ENCODE results near the gene OPRL1. TPM values are rescaled to one million over a fixed set of nuclear protein-coding genes. Genes with fewer than 3 reads are reported as not detected.

Gene OPRL1
- total RNA-seq = 1.7 and 3.0 TPM in 2 replicates

- DNase-seq (ENCODE audit: low read depth in 2 of 2) = peak; percentile 26 to 39
These were observed at the start of gene OPRL1 for GRCh38 chr20:64080013-64080812. OPRL1 (plus strand) TSS chr20:64080082; CDS start chr20:64092721, 12,639 bp downstream.

DNA sequence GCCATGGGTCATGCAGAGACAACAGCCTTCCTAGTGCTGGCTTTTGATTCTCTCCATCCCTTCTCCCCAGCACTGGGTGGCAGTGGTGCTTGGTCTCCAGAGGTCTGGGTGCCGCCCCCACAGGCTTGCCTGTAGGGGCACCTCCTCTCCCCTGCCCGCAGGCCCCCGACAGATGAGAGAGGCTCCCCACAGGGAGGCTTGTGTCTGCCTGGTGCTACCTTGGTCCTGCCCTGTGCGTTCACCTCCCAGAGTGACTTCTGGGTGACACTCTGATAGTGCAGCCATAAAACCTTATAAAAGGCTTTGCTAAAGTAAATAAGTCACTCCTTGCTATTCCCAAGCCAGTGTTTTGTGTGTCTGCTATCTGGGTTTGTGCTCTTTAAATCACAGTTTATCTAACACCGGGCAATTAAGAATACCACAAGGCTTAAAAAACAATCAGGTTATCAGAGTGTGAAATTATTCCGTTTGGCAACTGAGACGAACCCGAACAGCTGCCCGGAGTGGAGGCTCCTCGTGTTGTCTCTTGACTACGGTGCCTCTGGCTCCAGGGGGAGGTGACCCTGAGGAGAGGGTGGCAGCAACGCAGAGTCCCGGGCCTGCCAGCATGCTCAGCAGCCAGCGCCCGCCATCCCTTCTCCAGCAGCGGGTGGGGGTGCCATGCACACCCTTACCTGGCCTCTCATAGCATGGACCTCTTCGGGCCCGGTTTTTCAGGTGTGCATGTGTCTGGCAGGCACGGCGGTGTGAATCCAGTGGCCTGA is 49.3 kb upstream of the OPRL1 start:
- no peak for DNase-seq (ENCODE audit: low read depth in 2 of 2)

GRCh38 chr20:64031822-64032314 is 48.0 kb upstream of the OPRL1 start:
- no peak for DNase-seq (ENCODE audit: low read depth in 2 of 2)

DNA sequence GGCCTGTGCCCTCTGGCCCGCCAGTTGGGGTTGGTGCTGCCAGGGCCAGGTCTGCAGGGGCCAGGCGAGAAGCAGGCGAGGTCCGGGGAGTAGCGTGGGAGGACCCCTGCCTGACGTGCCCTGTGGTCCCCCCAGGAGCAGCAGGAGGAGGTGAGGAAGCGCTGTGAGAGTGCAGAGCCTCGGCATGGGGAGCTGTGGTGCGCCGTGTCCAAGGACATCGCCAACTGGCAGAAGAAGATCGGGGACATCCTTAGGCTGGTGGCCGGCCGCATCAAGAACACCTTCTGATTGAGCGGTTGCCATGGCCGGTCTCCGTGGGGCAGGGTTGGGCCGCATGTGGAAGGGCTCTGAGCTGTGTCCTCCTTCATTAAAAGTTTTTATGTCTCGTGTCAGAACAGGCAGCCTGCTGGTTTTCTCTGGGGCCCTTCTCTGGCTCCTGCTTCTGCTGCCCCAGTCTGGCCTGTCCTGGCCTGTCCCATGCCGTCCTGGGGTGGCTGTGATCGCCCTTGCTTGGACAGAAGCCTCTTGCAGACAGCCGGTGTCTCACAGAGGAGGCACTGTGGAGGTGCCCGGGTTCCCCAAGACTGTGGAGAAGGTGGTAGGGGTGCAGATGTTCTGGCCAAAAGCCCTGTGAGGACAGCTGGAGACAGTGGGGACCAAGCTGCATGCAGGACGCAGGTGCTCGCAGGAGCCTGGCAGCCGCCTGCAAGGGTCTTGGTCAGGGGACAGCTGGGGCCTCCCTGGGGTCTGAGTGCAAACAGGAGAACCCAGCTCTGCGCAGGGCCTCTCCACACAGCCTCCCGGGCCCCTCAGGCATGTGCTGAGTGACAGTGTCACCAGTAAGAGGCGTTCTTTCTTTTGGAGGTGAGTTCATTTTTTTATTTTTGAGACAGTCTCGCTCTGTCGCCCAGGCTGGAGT is 46.9 kb upstream of the OPRL1 start:
- no peak for DNase-seq (ENCODE audit: low read depth in 2 of 2)

GRCh38 chr20:64033981-64034493 is 45.8 kb upstream of the OPRL1 start:
- DNase-seq (ENCODE audit: low read depth in 2 of 2) = no peak

- DNase-seq (ENCODE audit: low read depth in 2 of 2) = no peak
These were observed 44.6 kb upstream of the OPRL1 start for GRCh38 chr20:64035066-64035932.

- DNase-seq (ENCODE audit: low read depth in 2 of 2) = no peak
These were observed 43.9 kb upstream of the OPRL1 start, which contains the start of gene C20orf204 for GRCh38 chr20:64035933-64036345. C20orf204 (plus strand) TSS chr20:64036182; CDS start chr20:64036324, 142 bp downstream.

DNA sequence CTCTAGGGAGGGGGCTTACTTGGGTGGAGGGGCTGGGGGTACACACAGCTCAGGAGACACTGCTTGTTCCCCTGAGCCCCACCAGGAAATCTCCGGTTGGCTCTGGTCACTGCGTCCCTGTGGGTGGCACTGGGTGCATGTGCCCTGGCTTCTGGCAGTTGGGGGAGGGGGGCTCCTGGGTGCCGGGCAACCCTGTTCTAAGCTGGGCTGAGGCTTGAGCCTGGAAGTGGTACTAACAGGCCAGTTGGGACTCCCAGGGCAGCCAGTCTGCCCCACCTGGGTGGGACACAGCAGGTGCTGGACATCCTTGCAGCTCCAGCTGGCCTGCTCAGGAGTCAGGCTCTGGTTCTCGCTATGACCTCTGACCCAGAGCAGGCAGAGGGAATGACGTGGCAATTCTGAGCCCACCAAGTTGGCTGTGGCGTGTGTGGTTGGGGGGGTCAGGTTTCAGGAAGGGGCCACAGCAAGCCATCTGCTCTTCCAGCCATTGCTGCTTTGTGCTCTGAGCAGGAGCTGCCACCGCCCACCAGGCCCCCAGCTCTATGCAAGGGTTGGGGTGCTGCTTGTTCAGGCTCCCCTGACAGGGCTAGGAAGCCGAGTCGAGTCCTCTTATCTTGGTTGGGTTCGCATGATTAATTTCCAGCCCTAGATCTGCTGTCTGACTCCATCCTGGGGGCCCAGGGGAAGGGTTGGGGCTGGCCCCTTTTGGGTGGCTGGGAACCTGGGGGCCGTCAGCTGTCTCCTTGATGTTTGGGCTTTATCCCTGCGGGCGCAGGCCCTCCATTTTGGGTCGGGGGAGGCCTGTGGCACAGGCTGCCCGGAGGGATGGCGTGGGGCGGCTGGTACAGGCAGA is 43.3 kb upstream of the OPRL1 start:
- peak in 1 of 2 donors; percentile 29 for DNase-seq (ENCODE audit: low read depth in 2 of 2)

GRCh38 chr20:64037199-64037497 is 42.7 kb upstream of the OPRL1 start:
- no peak for DNase-seq (ENCODE audit: low read depth in 2 of 2)

DNA sequence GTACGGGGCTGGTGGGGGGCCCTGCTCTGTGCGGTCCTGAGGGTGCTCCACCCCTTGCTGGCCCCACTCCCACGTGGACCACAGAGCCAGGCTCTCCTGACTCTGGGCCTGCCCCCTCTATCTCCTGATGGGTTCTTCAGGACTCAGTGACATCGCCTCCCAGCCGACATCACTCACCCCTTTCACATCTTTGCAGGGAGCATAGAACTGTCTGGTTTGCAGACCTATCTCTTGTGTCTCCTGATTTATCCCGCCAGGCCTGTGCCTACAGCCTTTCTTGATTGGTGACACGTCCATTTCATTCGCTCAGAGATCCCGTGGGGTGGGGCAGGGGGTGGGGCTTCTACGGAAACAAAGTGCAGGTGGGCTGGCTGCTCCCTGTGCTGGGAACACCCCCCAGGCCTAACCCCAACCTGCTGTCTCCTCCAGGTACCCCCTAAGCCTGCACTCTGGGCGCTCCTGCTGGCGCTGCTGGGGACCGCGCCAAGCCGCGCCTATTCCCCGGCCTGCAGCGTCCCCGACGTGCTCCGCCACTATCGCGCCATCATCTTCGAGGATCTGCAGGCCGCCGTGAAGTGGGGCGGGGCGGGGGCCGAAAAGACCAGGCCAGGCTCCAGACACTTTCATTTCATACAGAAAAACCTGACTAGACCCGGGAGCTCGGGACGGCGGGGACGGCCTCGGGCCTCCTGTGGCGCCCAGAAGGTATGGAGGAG is 42.2 kb upstream of the OPRL1 start:
- peak in 1 of 2 donors; percentile 48 for DNase-seq (ENCODE audit: low read depth in 2 of 2)

GRCh38 chr20:64038224-64038564 is 41.7 kb upstream of the OPRL1 start:
- DNase-seq (ENCODE audit: low read depth in 2 of 2) = peak in 1 of 2 donors; percentile 69

DNA sequence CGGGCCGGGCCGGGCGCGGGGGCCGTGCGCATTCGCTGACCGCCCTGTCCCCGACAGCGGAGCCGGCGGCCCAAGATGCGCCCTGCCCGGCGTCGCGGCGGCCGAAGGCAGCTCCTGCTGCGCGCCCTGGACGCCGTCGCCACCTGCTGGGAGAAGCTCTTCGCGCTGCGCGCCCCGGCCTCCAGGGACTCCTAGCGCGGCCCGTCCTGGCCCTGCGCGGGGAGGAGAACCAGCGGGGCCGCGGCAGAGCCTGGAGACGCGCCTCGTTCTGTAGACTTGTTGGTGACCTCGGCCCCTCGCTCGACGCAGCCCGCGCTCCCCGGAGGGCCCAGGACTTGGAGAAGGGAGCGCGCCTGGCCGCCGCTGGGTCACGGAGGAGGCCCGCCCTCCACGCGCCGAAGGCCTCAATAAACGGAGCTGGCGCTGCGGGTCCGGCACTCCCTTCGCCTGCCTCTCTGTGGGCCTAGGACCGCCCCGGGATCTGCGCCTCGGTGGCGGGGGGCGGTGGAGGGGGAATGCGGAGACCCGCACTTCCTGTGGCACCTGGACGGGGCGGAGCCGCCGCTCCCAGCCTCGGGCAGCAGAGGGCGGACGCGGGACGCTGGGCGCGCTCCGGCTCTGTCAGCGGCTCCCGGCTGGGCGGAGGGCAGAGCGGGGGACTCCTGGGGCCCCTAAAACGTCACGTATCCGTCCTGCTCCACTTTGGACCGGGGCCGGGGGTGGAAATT is 41.2 kb upstream of the OPRL1 start:
- DNase-seq (ENCODE audit: low read depth in 2 of 2) = peak; percentile 90 to 99

DNA sequence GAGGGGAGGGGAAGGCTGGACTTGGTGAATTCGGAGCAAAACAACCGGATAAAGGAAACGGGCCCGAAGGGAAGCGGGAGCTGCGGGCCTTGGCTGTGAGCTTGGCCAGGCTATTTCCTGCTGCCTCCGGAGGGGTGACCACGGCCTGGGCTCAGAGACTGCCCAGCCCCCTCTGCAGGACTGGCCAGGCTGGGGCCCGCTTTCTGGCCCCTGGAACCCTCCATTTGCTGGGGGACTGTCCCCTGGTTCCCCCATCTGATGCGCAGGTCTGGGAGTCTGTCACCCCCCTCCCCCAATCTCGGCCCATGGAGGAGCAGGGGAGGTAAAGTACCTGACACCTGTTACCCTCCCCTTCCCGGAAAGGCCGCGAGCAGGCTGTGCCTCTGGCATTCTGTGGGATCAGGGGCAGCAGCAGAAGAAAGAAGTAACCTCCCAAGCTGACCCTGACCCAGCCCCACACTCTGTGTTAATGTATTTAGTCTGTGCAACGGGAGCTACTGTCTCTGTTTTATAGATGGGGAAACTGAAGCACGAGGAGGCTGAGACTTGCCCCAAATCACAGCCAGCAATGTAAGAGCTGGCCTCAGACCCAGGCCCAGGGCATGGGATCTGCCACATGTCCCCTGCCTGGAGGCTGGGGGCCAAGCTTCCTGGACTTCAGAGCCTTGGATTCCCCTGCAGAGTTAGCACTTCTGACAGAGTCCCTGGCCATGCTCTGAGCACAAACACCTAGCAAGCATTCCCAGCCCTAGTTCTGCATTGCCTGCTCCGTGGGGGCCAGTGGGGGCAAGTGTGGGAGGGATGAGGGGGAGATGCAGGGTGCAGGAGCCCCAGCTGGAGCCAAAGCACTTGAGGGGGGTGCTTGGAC is 40.4 kb upstream of the OPRL1 start:
- DNase-seq (ENCODE audit: low read depth in 2 of 2) = peak in 1 of 2 donors; percentile 39

DNA sequence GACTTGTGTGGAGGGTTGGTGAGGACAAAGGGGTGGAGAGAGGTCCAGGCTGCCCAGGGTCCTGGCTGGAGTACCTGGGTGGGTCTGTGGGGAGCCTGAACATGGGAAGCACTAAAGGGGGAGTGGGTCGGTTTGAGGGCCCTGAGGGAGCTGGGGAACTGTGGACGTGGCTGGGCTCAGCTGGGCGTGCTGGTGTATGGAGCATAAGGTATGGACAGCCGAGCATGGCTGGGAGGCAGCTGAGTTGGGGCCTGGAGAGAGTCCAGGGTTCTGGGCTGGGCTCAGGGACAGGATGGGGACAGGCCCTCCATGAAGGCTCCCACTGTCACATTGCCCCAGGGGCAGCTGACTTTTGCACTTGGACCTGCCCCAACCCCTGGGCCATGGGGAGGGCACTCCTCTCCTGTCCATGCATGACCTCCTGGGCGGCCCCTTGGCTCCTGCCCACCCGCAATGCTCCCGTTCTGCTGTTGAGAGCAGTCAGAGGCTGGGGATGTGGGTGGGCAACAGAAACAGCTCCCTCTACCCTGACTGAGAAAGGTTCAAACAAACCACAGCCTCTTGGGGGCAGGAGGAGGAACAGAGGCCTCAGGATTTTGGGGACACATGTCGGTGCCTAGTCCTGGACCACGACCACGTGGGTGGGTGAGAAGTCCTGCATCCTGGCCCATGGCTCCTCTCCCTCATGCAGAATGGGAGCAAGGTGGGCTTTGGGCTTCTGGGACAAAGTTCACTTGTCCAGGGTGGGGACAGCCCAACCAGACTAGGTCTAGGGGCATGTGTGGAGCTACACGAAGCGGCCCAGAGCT is 39.4 kb upstream of the OPRL1 start:
- DNase-seq (ENCODE audit: low read depth in 2 of 2) = no peak

DNA sequence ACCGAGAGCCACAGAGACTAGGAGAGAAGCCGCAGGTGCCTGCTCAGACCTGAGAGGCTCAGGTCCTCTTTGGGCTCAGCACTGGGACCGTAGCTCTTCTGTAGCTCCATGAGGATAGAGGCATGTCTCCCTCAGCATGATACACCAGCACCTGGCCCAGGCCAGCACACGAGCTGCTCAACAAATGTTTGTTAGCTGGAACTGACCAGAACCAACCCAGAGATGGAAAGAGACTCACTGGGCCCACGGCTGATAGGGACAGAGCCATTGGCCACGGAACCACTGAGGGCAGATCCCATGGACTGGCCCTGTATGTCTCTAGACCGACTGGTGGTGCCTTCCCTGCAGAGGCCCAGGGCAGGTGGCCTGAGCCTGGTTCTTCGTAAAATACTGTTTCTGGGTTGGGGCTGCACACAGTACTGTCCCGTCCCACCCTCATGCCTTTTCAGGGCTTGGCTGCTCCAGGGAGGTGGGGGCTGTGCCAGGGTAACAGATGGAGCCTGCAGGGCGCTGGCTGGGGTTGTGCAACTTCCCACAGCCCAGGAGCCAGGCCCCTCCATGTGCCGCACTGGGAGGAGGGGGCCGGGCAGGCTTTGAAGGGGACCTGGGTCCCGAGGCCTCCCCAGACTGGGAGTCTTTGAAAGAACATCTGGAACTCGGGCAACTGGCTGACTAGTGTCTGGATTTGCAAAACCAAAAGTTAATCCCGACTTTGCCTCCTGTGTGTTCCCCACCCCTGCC is 38.7 kb upstream of the OPRL1 start:
- peak in 1 of 2 donors; percentile 60 for DNase-seq (ENCODE audit: low read depth in 2 of 2)

DNA sequence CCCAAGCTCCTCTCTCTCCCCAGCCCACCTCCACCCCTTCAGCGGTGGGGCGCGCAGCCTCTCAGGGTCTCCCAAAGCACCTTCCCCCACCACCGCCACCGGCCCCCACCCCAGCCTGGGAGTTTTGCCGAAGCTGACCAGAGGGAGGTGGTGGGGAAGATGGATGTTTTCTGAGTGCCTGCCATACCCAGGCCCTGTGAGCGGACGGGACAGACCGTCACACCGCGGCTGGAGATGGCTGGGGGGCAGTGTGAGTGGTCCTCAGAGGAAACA is 38.2 kb upstream of the OPRL1 start:
- DNase-seq (ENCODE audit: low read depth in 2 of 2) = no peak
